OCI-LY3 (cell line): ENCODE measurements around the gene NINJ1.

Experiments
- EZH2phosphoT487 ChIP-seq: fragments of 200-600 bp; shearing (Covaris generic); IDR thresholded peaks from 2 replicates; pipeline ENCODE4 v1.6.1; 2018; ENCODE audit warnings: antibody characterized with exemption, mixed run types, low read depth
- TF ChIP-seq, protein P1 (sequence below): fragments of 200-600, 300-600 bp; sonication (generic); IDR thresholded peaks from 2 replicates; pipeline ENCODE4 v1.5.1; 2014; ENCODE audit warnings: antibody characterized with exemption, low read length, low read depth

DNA sequence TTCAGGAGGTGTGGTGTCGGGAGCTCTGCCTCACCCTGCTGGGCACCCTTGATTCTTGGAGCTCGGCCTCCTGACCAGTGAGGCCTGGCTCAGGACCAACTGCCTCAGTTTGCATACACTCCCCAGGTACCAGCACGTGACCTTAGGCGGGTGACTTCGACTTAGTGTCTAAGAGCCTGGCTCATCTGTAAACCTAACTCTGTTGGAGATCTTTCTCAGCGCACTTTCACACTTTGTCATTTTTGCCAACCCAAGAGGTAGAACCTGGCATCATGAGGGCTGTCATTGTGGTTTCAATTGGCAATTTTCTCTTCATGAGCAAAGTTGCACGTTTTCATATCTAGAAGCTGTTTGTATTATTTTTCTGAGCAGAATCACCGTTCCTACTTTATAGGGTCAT lies 36.5 kb upstream of the NINJ1 start:
- TF ChIP-seq, protein P1, sequence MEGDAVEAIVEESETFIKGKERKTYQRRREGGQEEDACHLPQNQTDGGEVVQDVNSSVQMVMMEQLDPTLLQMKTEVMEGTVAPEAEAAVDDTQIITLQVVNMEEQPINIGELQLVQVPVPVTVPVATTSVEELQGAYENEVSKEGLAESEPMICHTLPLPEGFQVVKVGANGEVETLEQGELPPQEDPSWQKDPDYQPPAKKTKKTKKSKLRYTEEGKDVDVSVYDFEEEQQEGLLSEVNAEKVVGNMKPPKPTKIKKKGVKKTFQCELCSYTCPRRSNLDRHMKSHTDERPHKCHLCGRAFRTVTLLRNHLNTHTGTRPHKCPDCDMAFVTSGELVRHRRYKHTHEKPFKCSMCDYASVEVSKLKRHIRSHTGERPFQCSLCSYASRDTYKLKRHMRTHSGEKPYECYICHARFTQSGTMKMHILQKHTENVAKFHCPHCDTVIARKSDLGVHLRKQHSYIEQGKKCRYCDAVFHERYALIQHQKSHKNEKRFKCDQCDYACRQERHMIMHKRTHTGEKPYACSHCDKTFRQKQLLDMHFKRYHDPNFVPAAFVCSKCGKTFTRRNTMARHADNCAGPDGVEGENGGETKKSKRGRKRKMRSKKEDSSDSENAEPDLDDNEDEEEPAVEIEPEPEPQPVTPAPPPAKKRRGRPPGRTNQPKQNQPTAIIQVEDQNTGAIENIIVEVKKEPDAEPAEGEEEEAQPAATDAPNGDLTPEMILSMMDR = no peak
- TF ChIP-seq EZH2phosphoT487 = no peak
